Mesothelial cell of epicardium (in vitro differentiated cells): Measurements from ENCODE around the gene FAM177B. TPM values are rescaled to one million over a fixed set of nuclear protein-coding genes. Genes with fewer than 3 reads are reported as not detected.

ENCODE experiments used
- DNase-seq, 2 experiments: peaks; one replicate each; pipeline ENCODE4 v3.0.0; 2021; ENCODE audit warnings: low spot score in 2 of 2; ENCODE audit not compliant: unreplicated experiment in 2 of 2
- H3K27ac Mint-ChIP-seq: 2 replicates; pipeline ENCODE4 v1.8.0; 2021; ENCODE audit warnings: mixed read lengths
- H3K27me3 Mint-ChIP-seq: 2 replicates; pipeline ENCODE4 v1.8.0; 2021; ENCODE audit warnings: low read depth, mixed read lengths
- H3K36me3 Mint-ChIP-seq: 2 replicates; pipeline ENCODE4 v1.8.0; 2021; ENCODE audit warnings: mixed read lengths
- H3K4me1 Mint-ChIP-seq: 2 replicates; pipeline ENCODE4 v1.8.0; 2021; ENCODE audit warnings: mixed read lengths
- H3K4me3 Mint-ChIP-seq: 2 replicates; pipeline ENCODE4 v1.8.0; 2021; ENCODE audit warnings: mild to moderate bottlenecking, moderate library complexity, mixed read lengths
- H3K9me3 Mint-ChIP-seq: 2 replicates; pipeline ENCODE4 v1.8.0; 2021; ENCODE audit warnings: mixed read lengths
- total RNA-seq: library from RNA; stranded (reverse); gene quantifications from 3 replicates; pipeline ENCODE4 v1.2.1, GENCODE V29; 2021
- TF ChIP-seq, protein P1 (sequence below): fragments of 200-600 bp; sonication (generic); IDR thresholded peaks from one replicate; pipeline ENCODE4 v1.5.0; 2021; ENCODE audit warnings: antibody characterized with exemption; ENCODE audit not compliant: unreplicated experiment

The FAM177B gene
- total RNA-seq, 1 donor from 2014 or later: not detected

DNA sequence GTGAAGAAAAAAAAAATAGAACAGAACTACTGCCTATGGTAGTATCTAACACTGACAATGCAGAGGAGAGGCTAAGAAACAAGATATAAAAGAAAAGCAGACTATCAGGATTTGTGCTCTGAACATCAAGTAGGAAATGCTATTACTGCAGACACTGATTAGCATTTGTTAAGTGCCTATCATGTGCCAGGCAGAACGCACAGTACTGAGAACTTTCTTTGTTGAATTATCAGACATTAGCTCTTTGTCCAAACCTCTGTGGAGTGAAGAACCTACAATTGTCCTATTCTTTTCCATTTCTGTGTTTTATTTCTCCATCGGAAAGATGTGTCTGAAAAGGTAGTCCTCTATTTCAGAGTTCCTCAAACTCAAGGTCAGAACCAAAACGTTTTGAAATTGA lies 47.4 kb downstream of the FAM177B start:
- H3K4me1 Mint-ChIP-seq: peaks cover 44% of the 10 kb centered on the region
- no peak for DNase-seq
- H3K9me3 Mint-ChIP-seq: peaks cover 10% of the 10 kb centered on the region
- H3K4me3 Mint-ChIP-seq: no peak overlapping the region
- H3K36me3 Mint-ChIP-seq: peaks cover 1% of the 10 kb centered on the region
- H3K27me3 Mint-ChIP-seq: no peaks in the 10 kb centered on the region
- peak overlapping the region; percentile 84 for H3K27ac Mint-ChIP-seq
- TF ChIP-seq, protein P1, sequence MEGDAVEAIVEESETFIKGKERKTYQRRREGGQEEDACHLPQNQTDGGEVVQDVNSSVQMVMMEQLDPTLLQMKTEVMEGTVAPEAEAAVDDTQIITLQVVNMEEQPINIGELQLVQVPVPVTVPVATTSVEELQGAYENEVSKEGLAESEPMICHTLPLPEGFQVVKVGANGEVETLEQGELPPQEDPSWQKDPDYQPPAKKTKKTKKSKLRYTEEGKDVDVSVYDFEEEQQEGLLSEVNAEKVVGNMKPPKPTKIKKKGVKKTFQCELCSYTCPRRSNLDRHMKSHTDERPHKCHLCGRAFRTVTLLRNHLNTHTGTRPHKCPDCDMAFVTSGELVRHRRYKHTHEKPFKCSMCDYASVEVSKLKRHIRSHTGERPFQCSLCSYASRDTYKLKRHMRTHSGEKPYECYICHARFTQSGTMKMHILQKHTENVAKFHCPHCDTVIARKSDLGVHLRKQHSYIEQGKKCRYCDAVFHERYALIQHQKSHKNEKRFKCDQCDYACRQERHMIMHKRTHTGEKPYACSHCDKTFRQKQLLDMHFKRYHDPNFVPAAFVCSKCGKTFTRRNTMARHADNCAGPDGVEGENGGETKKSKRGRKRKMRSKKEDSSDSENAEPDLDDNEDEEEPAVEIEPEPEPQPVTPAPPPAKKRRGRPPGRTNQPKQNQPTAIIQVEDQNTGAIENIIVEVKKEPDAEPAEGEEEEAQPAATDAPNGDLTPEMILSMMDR: no peak

DNA sequence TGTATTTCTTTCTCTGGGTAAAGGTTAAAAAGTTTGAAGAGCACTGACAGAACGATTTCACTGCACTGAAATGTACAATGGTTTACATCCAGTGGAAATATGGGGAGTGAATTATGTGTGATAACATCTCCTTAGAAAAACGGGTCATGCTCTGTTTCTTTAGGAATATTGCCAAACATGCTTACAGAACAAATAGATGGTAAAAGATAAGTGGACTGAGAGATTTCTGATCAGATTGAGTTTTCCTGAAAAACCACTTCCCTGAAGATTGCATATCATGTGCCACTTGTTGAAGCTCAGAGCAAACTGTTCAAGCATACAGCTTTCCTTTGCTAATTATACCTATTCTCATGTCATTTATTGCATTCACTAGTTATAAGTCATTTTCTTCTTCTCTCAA lies 47.9 kb downstream of the FAM177B start:
- Mint-ChIP-seq H3K27me3 (no peaks in the 10 kb centered on the region), H3K27ac (peak overlapping the region; percentile 84), H3K9me3 (peaks cover 10% of the 10 kb centered on the region), H3K4me1 (peaks cover 44% of the 10 kb centered on the region), H3K4me3 (no peak overlapping the region), H3K36me3 (peaks cover 1% of the 10 kb centered on the region)
- no peak for DNase-seq
- TF ChIP-seq, protein P1: no peak

DNA sequence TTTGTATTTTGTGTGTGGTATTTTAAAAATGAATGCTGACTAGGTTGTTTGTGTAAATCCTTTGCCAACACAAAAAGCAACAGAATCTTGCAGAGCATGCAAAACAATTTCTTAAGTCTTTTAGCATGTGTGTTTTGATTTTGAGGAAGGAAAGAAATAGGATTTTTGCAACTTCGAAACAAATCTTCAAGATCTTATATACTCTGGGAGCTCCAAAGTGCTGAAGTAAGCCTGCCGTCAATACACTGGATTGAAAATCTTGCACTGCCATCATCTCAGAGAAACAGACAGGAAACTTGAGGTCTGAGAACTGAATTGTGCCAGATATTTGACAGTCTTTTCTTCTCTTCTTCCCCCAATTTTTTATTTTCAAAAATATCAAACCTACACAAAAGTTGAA lies 48.5 kb downstream of the FAM177B start:
- Mint-ChIP-seq H3K36me3 (peaks cover 1% of the 10 kb centered on the region), H3K9me3 (peaks cover 4% of the 10 kb centered on the region), H3K4me3 (no peak overlapping the region), H3K27ac (peak overlapping the region; percentile 84), H3K27me3 (no peaks in the 10 kb centered on the region), H3K4me1 (peaks cover 44% of the 10 kb centered on the region)
- DNase-seq: no peak
- TF ChIP-seq, protein P1: no peak

DNA sequence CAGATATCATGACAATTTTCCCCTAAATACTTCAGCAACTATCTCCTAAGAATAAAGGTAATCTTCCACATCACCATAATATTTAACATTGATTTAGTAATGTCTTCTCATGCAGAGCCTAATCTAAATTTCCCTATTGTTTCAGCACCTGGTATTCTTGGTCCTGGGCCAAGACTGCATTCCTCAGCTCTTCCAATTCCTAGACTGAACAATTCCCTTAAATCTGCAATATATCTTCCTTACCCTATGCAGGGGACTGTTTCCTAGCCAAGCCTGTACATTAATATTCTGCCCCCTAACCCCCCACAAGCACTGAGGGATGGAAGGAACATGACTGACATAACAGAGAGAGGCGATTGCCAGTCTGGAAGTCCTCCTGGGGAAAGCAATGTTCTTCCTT lies 49.1 kb downstream of the FAM177B start:
- peaks cover 48% of the 10 kb centered on the region for H3K4me1 Mint-ChIP-seq
- peak overlapping the region; percentile 26 for H3K27ac Mint-ChIP-seq
- TF ChIP-seq, protein P1: no peak
- peaks cover 1% of the 10 kb centered on the region for H3K36me3 Mint-ChIP-seq
- no peak overlapping the region for H3K4me3 Mint-ChIP-seq
- H3K9me3 Mint-ChIP-seq: no peaks in the 10 kb centered on the region
- DNase-seq: no peak
- no peaks in the 10 kb centered on the region for H3K27me3 Mint-ChIP-seq

DNA sequence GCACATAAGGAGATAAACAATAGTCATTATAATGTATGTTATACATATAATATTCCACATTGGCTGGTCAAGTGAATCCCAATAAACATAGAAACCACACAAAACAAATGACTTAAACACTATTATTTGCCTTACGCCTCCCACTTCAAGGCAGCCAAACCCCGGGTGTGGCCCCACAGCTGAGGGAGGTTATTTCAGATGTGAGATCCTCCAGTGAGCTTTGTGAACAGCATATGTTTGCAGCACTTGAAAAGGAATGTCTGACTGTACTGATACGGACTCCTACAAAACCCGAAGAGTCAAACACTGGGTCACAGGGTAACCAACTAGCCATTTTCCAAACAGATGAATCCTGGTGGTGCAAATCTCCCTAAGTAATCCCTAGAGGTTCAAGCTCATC lies 50.7 kb downstream of the FAM177B start:
- no peaks in the 10 kb centered on the region for H3K9me3 Mint-ChIP-seq
- TF ChIP-seq, protein P1: no peak
- H3K36me3 Mint-ChIP-seq: no peaks in the 10 kb centered on the region
- H3K4me3 Mint-ChIP-seq: no peak overlapping the region
- H3K27me3 Mint-ChIP-seq: no peaks in the 10 kb centered on the region
- H3K4me1 Mint-ChIP-seq: peaks cover 60% of the 10 kb centered on the region
- DNase-seq: no peak
- H3K27ac Mint-ChIP-seq: no peak overlapping the region
